NCI-H82 (cell line): ENCODE data around the gene ZFP91.
A peak's percentile ranks its signal among the peaks of the same experiment; 100 is the strongest.

ENCODE experiments used
- DNase-seq: peaks from one replicate; lab custom pipeline; 2025; lab: John Stamatoyannopoulos, UW

The ZFP91 gene

GRCh38 chr11:58629857-58630256, 51.0 kb downstream of the ZFP91 start:
- DNase-seq = peak; percentile 52

GRCh38 chr11:58631378-58631777, 52.5 kb downstream of the ZFP91 start:
- DNase-seq = no peak

GRCh38 chr11:58632510-58632909, 53.6 kb downstream of the ZFP91 start:
- no peak for DNase-seq

- no peak for DNase-seq
These were observed 57.7 kb downstream of the ZFP91 start for GRCh38 chr11:58636587-58636986.

- peak; percentile 4 for DNase-seq
These were observed 58.5 kb downstream of the ZFP91 start for GRCh38 chr11:58637371-58637770.

GRCh38 chr11:58639103-58639502, 60.2 kb downstream of the ZFP91 start:
- DNase-seq = no peak

- DNase-seq = no peak
These were observed 60.8 kb downstream of the ZFP91 start for GRCh38 chr11:58639669-58640068.

- DNase-seq = no peak
These were observed 61.6 kb downstream of the ZFP91 start for GRCh38 chr11:58640386-58641023.

- DNase-seq = no peak
These were observed 62.5 kb downstream of the ZFP91 start for GRCh38 chr11:58641341-58641740.

- no peak for DNase-seq
These were observed 63.1 kb downstream of the ZFP91 start for GRCh38 chr11:58641803-58642581.

- DNase-seq = no peak
These were observed 67.0 kb downstream of the ZFP91 start for GRCh38 chr11:58645854-58646253.

- no peak for DNase-seq
These were observed 68.4 kb downstream of the ZFP91 start for GRCh38 chr11:58647141-58647699.

- DNase-seq = no peak
These were observed 69.0 kb downstream of the ZFP91 start for GRCh38 chr11:58647866-58648265.

GRCh38 chr11:58649623-58650022, 70.8 kb downstream of the ZFP91 start:
- DNase-seq = no peak

GRCh38 chr11:58650496-58650895, 71.6 kb downstream of the ZFP91 start:
- DNase-seq = no peak

- DNase-seq = no peak
These were observed 73.9 kb downstream of the ZFP91 start for GRCh38 chr11:58652726-58653280.

- DNase-seq = peak; percentile 70
These were observed 75.4 kb downstream of the ZFP91 start for GRCh38 chr11:58654079-58654907.

GRCh38 chr11:58654908-58655296, 76.0 kb downstream of the ZFP91 start:
- DNase-seq = no peak

GRCh38 chr11:58656348-58656747, 77.5 kb downstream of the ZFP91 start:
- DNase-seq = no peak

GRCh38 chr11:58658623-58659022, 79.8 kb downstream of the ZFP91 start:
- DNase-seq = no peak

GRCh38 chr11:58659404-58659803, 80.5 kb downstream of the ZFP91 start:
- no peak for DNase-seq

- DNase-seq = no peak
These were observed 81.2 kb downstream of the ZFP91 start for GRCh38 chr11:58659910-58660570.
